Stimulated activated CD4-positive, alpha-beta T cell treated with anti-CD3 and anti-CD28 coated beads, Interleukin-15, amount 100 ng/mL, for 24 hours (primary cell): Measurements from ENCODE around the gene DIO3.

Source experiments
- DNase-seq: peaks from one replicate; pipeline ENCODE4 v3.0.0-alpha.2; 2020

DIO3 gene

DNA sequence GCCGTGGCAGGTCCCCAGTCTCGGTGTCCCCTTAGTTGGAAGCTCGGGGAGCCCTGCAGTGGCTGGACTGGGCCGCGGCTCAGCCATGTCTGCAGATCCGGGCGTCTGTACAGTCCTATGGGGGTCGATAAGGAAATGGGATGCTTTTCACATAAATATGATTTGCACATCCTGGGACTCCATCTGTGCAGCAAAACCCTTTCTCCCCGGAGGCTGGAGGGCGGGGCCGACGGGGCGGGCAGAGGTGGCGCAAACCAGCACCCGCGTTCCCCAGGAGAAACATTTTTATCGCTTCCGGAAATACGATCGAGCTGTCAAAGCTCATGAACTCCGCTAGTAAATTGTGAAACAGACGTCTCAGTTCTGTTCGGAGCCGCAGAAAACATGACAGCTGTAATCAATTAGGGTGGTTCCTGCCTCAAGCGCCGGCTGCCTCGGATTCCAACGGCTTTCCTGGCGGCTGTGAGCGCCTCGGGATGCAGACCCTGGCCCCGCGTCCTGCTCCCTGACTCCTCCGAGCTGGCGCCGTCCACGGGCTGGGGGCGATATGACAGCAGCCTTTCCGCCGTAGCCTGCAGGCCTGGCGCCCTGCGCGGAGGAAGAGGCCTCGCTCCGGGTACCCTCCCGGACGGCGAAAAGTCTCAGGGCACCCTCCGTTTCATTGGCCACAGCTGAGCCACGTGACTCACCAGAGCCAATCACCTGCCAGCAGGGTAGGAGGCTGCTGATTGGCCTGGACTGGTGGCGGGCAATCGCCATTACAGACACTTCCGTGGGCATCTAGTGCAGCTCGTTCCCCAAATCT lies 23.0 kb downstream of the DIO3 start:
- DNase-seq, result no peak

- no peak for DNase-seq
Observed at GRCh38 chr14:101585211-101585610, 23.9 kb downstream of the DIO3 start.

GRCh38 chr14:101586531-101587430 lies 25.5 kb downstream of the DIO3 start:
- DNase-seq, result no peak

GRCh38 chr14:101587441-101587911 lies 26.2 kb downstream of the DIO3 start:
- DNase-seq, result no peak

GRCh38 chr14:101588286-101588975 lies 27.1 kb downstream of the DIO3 start:
- no peak for DNase-seq

GRCh38 chr14:101588990-101589389 lies 27.7 kb downstream of the DIO3 start:
- no peak for DNase-seq

DNA sequence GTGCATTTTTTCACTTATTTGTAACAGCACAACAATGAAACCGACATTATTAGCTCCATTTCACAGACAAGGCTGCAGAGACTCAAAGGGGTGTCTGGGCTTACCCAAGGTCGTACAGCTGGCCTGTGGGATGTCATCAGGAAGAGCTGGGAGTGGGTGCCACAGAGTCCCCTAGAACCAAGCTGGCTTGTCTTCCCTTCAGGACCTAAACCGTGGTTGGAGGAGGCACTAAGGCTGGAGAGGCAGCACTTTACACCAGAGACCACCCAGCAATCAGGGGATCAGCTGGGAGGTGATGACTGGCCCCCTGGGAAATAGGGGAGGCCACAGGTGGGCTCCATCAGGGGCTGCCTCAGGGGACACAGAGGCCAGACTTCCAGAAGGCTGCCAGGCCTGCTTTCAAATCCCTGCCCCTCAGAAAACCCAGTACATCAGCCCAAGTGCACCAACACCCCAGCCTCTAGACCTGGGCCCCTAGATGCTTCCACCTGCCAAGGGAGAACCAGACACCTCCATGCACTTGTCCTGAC lies 28.3 kb downstream of the DIO3 start:
- DNase-seq, result no peak

GRCh38 chr14:101590062-101590461 lies 28.8 kb downstream of the DIO3 start:
- DNase-seq, result no peak

- DNase-seq, result no peak
Observed at GRCh38 chr14:101590616-101591015, 29.3 kb downstream of the DIO3 start.

DNA sequence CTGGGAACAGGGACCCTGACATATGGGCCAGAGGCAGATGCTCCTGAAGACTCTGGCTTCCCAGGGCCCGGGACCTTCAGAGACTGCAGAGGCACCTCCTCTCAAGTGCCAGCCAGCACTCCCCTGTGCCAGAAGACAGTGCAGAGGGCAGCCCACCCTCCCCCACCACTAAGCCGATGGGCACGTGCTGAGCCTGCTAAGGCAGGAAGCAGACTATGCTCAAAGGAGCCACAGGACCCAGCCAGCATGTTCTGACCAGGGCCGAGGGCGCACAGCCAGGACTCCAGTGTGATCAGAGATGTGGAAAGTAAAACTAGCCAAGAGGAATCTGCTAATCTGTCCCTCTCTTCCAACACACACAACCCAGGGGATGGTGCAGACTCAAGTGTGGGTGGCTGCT lies 29.8 kb downstream of the DIO3 start:
- DNase-seq, result no peak

DNA sequence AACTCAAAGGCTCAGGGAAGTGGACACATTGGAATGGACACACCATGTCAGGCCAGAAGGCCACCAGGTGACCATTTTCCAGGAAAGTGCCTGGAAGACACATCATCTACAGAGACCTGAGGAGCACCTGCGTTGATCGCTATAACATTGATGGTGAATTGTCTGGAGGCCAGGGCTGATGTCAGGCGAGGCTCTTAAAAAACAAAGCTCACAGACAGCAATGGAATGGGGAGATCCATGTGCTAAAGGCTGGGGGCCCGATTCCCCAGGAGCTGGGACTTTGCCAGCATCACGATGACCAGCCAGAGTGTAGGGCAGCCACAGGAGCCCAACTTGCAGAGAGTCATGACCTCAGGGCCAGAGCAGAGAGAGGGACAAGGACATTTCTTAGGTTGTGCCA lies 30.3 kb downstream of the DIO3 start:
- DNase-seq, result no peak

- DNase-seq, result no peak
Observed at GRCh38 chr14:101593411-101594238, 32.3 kb downstream of the DIO3 start.

DNA sequence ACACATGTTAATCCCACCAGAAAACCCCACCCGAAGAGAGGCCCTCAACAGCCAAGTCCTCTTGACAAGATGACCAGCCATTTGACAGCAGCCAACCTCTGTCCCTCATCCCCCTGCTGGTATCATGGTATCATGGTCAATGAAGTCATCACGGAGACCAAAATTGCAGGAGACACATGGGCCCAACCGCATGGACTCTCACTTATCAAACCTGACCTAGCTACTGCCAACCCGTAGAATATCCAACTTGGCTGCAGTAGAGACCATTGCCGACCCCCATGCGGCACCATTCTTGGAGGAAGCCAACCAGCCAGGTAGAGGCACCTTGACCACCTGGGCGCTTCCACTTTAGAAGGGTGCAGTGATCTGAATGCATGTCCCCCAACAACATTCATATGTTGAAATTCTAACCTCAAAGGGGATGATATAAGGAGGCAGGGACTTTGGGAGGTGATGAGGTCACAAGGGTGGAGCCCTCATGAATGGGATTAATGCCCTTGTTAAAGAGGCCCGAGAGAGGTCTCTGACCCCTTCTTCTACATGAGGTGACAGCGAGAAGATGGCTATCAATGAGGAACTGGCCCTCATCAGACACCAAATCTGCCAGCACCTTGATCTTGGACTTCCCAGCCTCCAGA lies 33.3 kb downstream of the DIO3 start:
- no peak for DNase-seq

GRCh38 chr14:101595349-101595748 lies 34.1 kb downstream of the DIO3 start:
- no peak for DNase-seq

GRCh38 chr14:101595887-101596721 lies 34.8 kb downstream of the DIO3 start:
- DNase-seq, result peak; percentile 48

- DNase-seq, result no peak
Observed at GRCh38 chr14:101596742-101597141, 35.4 kb downstream of the DIO3 start.

- DNase-seq, result no peak
Observed at GRCh38 chr14:101598159-101598558, 36.9 kb downstream of the DIO3 start.

- no peak for DNase-seq
Observed at GRCh38 chr14:101598571-101599233, 37.4 kb downstream of the DIO3 start.

DNA sequence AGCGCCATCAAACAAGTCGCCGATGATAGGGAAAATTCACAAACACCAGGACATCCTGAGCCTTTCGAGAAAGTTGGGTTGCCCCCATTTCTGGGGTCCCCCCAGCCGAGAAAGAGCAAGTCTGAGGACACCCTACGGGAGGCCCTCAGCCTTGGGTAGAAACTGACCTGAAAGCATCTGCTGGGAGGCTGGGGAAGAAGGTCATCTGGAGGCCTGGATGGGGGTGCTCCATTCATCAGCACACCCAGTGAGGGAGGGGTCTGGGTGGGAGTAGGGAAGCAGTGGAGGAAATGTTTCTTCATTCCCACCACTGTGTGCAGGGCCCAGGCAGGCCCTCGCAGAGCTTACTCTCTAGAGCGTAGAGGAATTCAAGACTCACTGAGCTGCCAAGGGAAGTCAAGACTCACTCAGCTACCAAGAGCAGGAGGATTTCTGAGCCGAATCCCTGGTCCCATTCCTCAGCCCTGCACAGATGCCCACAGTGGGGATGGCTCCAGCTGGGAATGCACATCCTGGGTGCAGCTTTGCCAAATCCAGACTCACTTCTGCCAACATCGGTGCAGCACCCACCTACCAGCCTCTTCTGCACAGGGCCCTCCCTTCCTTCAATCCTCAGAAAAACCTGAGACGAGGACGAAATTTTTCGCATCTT lies 38.1 kb downstream of the DIO3 start:
- no peak for DNase-seq
